Measurements from ENCODE around the gene TAF3.

Gene TAF3

GRCh38 chr10:8042721-8043568 lies 224.6 kb downstream of the TAF3 start:
- POLR2A ChIA-PET (ENCODE audit: low non-redundant PET): no interaction called here
- no peak for TF ChIP-seq CTCF (conservative IDR thresholded peaks at IDR 0.05; ENCODE audit: low read depth)
- H3K27ac ChIP-seq: no peak overlapping the region
- DNase-seq (ENCODE audit: low spot score): no peak
- CTCF ChIA-PET: no interaction called here

DNA sequence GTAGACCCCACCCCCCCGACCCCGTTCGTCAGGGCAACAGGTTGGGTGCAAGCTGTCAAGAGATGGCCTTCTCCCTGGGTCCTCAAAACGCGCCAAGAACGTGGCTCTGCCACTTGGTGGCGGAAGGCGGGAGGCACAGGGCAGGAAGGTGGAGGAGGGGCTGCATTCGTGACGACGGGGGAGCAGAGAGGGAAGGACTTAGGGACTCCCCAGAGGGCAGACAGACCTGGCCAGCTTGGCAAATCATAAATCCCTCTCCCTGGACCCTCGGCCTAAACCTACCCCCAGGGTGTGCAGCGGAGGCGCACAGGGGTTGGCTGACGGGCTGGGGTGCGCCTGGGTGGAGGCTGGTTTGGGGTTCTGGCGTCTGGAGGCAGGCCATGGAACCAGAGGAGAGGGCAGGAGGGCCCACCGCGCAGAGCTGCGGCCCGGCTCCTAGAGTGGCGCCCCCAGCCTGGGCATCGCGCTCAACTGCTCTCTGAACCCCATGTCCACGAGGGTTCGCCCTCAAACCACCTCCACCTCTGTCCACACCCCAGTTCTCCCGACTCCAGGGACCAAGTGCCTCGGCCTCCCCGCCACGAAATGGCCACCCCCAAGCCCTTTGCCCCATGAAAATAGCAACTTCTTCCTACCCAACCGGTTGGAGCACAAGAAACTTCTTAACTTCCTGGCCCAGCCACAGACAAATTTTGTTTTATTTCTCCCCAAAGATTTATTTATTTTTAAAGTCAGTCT lies 225.4 kb downstream of the TAF3 start:
- H3K27ac ChIP-seq: no peak overlapping the region
- POLR2A ChIA-PET (ENCODE audit: low non-redundant PET): no interaction called here
- DNase-seq (ENCODE audit: low spot score): no peak
- TF ChIP-seq CTCF (conservative IDR thresholded peaks at IDR 0.05; ENCODE audit: low read depth): no peak
- CTCF ChIA-PET: no interaction called here

DNA sequence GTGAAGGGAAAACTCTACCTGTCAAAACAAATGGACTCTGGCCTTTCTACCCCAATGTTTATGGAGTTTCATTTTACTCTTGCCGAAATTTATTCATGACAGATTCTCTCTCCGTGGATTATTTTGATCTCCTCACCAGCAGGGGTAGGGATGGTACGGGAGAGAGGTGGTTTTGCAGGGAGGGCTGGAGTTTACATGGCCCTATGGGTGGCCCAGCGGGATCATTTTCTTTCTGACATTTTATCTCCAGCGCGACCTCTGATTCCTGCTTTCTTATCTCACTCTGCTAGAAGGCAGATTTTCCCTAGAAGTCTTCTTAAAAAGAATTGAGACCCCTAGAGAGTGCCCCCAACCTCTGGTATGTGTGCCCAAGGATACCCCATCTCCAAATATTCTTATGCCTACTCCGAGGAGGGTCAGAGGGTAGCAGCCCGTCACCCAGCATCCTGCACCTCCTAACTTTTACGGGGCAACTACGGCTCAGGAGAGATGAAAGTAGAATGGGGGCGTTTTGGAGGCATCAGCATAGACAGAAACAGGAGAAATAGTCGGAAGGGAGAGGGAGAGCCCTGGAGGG lies 226.1 kb downstream of the TAF3 start:
- TF ChIP-seq CTCF (conservative IDR thresholded peaks at IDR 0.05; ENCODE audit: low read depth): no peak
- POLR2A ChIA-PET (ENCODE audit: low non-redundant PET): no interaction called here
- H3K27ac ChIP-seq: no peak overlapping the region
- CTCF ChIA-PET: no interaction called here
- no peak for DNase-seq (ENCODE audit: low spot score)

DNA sequence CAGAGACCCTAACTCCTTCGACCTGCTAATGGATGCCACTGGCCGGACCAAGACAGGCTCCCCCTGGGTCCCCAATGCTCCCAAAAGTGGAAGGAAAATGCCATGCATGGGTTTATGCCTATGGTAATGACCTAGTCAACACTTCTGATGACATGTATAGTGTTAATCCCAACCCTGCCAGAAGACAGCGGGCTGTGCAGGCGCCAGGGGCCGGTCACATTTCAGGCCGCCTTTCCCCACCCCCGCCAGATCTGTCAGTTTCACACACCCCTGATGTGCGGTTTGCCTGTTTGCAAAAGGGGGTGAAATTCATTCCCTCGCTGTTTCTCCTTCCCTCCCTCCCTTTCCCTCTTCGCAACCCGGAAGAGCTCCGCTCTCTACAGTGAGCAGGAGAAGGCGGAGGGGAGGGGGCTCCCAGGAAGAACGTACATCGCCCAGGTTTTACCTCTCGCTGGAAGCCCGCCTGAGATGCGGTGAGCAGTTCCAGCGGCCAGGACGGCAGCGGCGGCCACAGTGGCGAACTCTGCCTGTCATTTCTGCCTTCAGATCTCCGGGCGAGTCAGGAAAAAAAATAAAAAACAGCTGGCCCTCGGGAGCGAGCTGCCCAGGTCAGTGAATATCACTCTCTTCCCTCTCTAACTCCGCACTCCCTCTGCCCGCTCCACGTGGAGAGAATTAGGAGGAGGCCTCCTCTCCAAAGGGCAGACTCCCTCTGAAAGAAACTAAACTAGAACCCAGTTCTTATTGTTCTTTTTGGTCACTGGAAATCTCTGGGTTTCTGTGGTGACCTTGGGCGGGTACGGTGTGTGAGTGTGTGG lies 226.8 kb downstream of the TAF3 start:
- DNase-seq (ENCODE audit: low spot score): no peak
- TF ChIP-seq CTCF (conservative IDR thresholded peaks at IDR 0.05; ENCODE audit: low read depth): no peak
- no peak overlapping the region for H3K27ac ChIP-seq
- POLR2A ChIA-PET (ENCODE audit: low non-redundant PET): no interaction called here
- CTCF ChIA-PET: no interaction called here

GRCh38 chr10:8045726-8046494 lies 227.6 kb downstream of the TAF3 start:
- ChIA-PET CTCF (no interaction called here), POLR2A (ENCODE audit: low non-redundant PET) (no interaction called here)
- no peak overlapping the region for H3K27ac ChIP-seq
- TF ChIP-seq CTCF (conservative IDR thresholded peaks at IDR 0.05; ENCODE audit: low read depth): no peak
- DNase-seq (ENCODE audit: low spot score): no peak

Data from RWPE1 (cell line).